LoVo (cell line): ENCODE measurements around the gene GNLY.

Source experiments
- DNase-seq: peaks from one replicate; pipeline ENCODE4 v3.0.0-alpha.2; 2016; ENCODE audit warnings: low spot score

GNLY gene

GRCh38 chr2:85744741-85745601, 50.8 kb downstream of the GNLY start:
- DNase-seq = no peak

- no peak for DNase-seq
Observed at GRCh38 chr2:85745619-85746018, 51.5 kb downstream of the GNLY start.

- DNase-seq = no peak
Observed at GRCh38 chr2:85746321-85747004, 52.3 kb downstream of the GNLY start.

GRCh38 chr2:85747441-85747840, 53.3 kb downstream of the GNLY start:
- DNase-seq = no peak

- DNase-seq = no peak
Observed at GRCh38 chr2:85748039-85748734, 54.0 kb downstream of the GNLY start.
